Stimulated activated CD4-positive, alpha-beta T cell treated with anti-CD3 and anti-CD28 coated beads, Interleukin-12 subunit alpha, Interleukin-12 subunit beta, amount 100 ng/mL, for 4 hours (primary cell): ENCODE data around the gene LAG3.
"Not testable (repeated sequence)": the region's sequence is repeated elsewhere in the genome, so short reads cannot be mapped to it uniquely, and the experiment has no call there.

Experiments
- DNase-seq: peaks from one replicate; pipeline ENCODE4 v3.0.0-alpha.2; 2020

The LAG3 gene

GRCh38 chr12:6772331-6772695, at the start of gene LAG3:
Gene LAG3, plus strand, starts transcription at chr12:6772520. Its CDS starts 333 bp downstream, at chr12:6772853.
- peak; percentile 67 for DNase-seq

GRCh38 chr12:6722863-6723262, 49.5 kb upstream of the LAG3 start:
- no peak for DNase-seq

GRCh38 chr12:6723607-6724408, 48.5 kb upstream of the LAG3 start, which contains the start of gene COPS7A:
Gene COPS7A, plus strand, starts transcription at chr12:6724046. Its CDS starts 611 bp downstream, at chr12:6724657.
- peak; percentile 91 for DNase-seq

GRCh38 chr12:6724409-6724797, 47.9 kb upstream of the LAG3 start:
- DNase-seq, result no peak

- no peak for DNase-seq
Observed at GRCh38 chr12:6725350-6725749, 47.0 kb upstream of the LAG3 start.

- no peak for DNase-seq
Observed at GRCh38 chr12:6729186-6729585, 43.1 kb upstream of the LAG3 start.

- DNase-seq, result no peak
Observed at GRCh38 chr12:6730169-6730568, 42.2 kb upstream of the LAG3 start.

- no peak for DNase-seq
Observed at GRCh38 chr12:6734506-6735387, 37.6 kb upstream of the LAG3 start.

GRCh38 chr12:6735448-6736191, 36.7 kb upstream of the LAG3 start:
- DNase-seq, result peak; percentile 25

- DNase-seq, result no peak
Observed at GRCh38 chr12:6736754-6737153, 35.6 kb upstream of the LAG3 start.

- not testable (repeated sequence) for DNase-seq
Observed at GRCh38 chr12:6742080-6742479, 30.2 kb upstream of the LAG3 start.

GRCh38 chr12:6742834-6743233, 29.5 kb upstream of the LAG3 start:
- DNase-seq, result no peak

- DNase-seq, result not testable (repeated sequence)
Observed at GRCh38 chr12:6743300-6743699, 29.0 kb upstream of the LAG3 start.

GRCh38 chr12:6745741-6746525, 26.4 kb upstream of the LAG3 start:
- DNase-seq, result no peak

- DNase-seq, result no peak
Observed at GRCh38 chr12:6747216-6747615, 25.1 kb upstream of the LAG3 start.

GRCh38 chr12:6748761-6749160, 23.6 kb upstream of the LAG3 start:
- no peak for DNase-seq

GRCh38 chr12:6750506-6750905, 21.8 kb upstream of the LAG3 start:
- DNase-seq, result no peak

- DNase-seq, result no peak
Observed at GRCh38 chr12:6751767-6752166, 20.6 kb upstream of the LAG3 start.

- DNase-seq, result peak; percentile 28
Observed at GRCh38 chr12:6752167-6752920, 20.0 kb upstream of the LAG3 start.

- DNase-seq, result peak; percentile 97
Observed at GRCh38 chr12:6752921-6753771, 19.2 kb upstream of the LAG3 start, which contains the start of gene MLF2. Gene MLF2, minus strand, starts transcription at chr12:6753141. Its CDS starts 807 bp downstream, at chr12:6752334.
